Memory B cell (primary cell): ENCODE results near the gene FPGS.
A peak's percentile ranks its signal among the peaks of the same experiment; 100 is the strongest.

Experiments used
- ATAC-seq: fragments of 150-1000 bp; cut with Tn5 transposase; 2 replicates; pipeline ENCODE4 v1.10.0; 2021; ENCODE audit warnings: low read depth, mild to moderate bottlenecking, moderate library complexity
- DNase-seq, 2 donors: peaks; one replicate each; pipeline ENCODE4 v3.0.0; 2022; ENCODE audit warnings: low spot score in 2 of 2
- H3K27ac Mint-ChIP-seq: one replicate; pipeline ENCODE4 v1.8.0; 2022; ENCODE audit warnings: mild to moderate bottlenecking, moderate library complexity, mixed read lengths
- H3K27me3 Mint-ChIP-seq: one replicate; pipeline ENCODE4 v1.8.0; 2022; ENCODE audit warnings: mixed read lengths
- H3K36me3 Mint-ChIP-seq: one replicate; pipeline ENCODE4 v1.8.0; 2022; ENCODE audit warnings: mild to moderate bottlenecking, mixed read lengths
- H3K4me1 Mint-ChIP-seq: one replicate; pipeline ENCODE4 v1.8.0; 2022; ENCODE audit warnings: mixed read lengths
- H3K4me3 Mint-ChIP-seq: one replicate; pipeline ENCODE4 v1.8.0; 2022; ENCODE audit warnings: mild to moderate bottlenecking, moderate library complexity, mixed read lengths
- H3K9me3 Mint-ChIP-seq: one replicate; pipeline ENCODE4 v1.8.0; 2022; ENCODE audit warnings: mixed read lengths

FPGS gene

DNA sequence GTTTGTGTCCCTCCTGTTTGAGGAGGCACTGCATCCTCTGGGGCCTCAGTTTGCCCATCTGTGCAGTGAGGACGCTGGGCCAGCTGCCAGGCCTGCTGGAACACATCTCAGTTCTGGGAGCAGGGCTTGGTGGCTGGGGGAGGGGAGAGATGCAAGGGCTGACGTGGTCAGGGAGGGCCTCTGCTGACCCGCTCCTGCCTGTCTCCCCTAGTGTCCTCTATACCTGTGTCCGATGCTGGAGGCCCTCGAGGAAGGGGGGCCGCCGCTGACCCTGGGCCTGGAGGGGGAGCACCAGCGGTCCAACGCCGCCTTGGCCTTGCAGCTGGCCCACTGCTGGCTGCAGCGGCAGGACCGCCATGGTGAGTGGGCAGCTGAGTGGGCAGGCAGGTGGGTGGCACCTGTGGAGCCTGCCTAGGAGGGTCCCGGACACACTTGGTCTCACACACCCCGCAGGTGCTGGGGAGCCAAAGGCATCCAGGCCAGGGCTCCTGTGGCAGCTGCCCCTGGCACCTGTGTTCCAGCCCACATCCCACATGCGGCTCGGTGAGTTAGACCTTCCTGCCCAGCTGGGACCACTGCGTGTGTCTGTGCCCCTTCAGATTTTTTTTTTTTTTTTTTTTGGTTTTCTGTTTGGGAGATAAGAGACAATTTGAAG lies 5.8 kb downstream of the FPGS start:
- no peak overlapping the region for H3K27ac Mint-ChIP-seq

DNA sequence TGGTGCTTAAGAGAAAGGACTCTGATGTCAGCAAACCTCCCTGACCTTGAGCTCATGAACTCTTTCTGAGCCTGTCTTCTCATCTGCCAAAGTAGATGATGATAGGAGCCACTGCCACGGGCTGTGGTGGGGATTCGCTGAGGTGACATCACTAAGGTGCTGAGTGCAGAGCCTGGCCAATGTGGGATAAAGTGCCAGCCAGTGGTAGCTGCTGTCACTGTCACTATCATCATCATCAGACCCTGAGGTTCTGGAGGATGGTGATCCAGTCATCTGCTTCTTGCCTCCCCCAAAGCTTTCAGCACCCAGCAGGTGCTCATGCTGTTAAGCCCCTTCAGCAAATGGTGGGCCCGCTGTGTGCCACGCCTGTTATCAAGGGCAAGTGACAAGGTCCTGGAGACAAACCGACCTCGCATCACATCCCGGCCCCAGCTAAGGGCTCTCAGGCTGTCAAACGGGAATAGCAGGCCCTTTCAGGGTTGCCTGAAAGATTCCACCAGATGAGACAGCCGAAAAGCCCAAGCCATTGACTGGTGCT lies 6.4 kb downstream of the FPGS start:
- DNase-seq (no peak), ATAC-seq (no peak)
- peaks cover 7% of the 10 kb centered on the region for H3K36me3 Mint-ChIP-seq
- no peak overlapping the region for H3K27ac Mint-ChIP-seq
- H3K4me3 Mint-ChIP-seq, result no peak overlapping the region
- peaks cover 2% of the 10 kb centered on the region for H3K4me1 Mint-ChIP-seq
- no peaks in the 10 kb centered on the region for H3K27me3 Mint-ChIP-seq
- no peaks in the 10 kb centered on the region for H3K9me3 Mint-ChIP-seq

More for the DNA sequence above, 5.8 kb downstream of the FPGS start:
- peaks cover 7% of the 10 kb centered on the region for H3K36me3 Mint-ChIP-seq
- no peaks in the 10 kb centered on the region for H3K9me3 Mint-ChIP-seq
- H3K4me1 Mint-ChIP-seq, result peaks cover 6% of the 10 kb centered on the region
- H3K27me3 Mint-ChIP-seq, result no peaks in the 10 kb centered on the region
- ATAC-seq, result no peak
- DNase-seq, result no peak
- H3K4me3 Mint-ChIP-seq, result no peak overlapping the region

DNA sequence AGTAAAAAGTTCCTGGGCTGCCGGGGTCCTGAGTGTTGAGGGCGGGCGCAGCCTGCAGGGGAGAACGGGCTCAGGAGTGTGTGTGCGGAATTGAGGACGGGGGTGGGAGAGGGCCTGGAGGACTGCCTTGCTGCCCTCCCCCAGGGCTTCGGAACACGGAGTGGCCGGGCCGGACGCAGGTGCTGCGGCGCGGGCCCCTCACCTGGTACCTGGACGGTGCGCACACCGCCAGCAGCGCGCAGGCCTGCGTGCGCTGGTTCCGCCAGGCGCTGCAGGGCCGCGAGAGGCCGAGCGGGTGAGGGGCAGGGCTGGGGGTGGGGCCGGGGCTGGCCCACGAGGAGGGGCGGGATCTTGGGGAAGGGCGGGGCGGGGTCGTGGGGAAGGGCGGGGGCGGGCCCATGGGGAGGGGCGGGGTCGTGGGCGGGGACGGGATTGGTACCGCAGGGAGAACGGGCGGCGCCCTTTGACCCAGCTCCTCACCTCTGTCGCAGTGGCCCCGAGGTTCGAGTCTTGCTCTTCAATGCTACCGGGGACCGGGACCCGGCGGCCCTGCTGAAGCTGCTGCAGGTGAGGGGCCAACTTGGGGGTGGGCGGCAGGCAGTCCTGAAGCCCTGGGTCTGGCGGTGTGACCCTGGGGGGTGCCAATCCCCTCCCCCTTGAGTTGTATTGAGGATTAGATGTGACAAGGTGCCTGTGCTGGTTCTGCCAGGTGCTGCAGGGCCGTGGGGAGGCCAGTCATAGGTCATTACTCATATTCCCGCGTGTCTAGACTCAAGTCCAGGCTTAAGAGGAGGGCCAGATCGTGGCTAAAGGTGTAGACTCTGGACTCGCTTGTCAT lies 7.1 kb downstream of the FPGS start:
- no peak overlapping the region for H3K4me3 Mint-ChIP-seq
- ATAC-seq, result peak; percentile 63
- peaks cover 2% of the 10 kb centered on the region for H3K4me1 Mint-ChIP-seq
- no peaks in the 10 kb centered on the region for H3K9me3 Mint-ChIP-seq
- H3K27ac Mint-ChIP-seq, result no peak overlapping the region
- no peak for DNase-seq
- H3K27me3 Mint-ChIP-seq, result no peaks in the 10 kb centered on the region
- H3K36me3 Mint-ChIP-seq, result peaks cover 11% of the 10 kb centered on the region

DNA sequence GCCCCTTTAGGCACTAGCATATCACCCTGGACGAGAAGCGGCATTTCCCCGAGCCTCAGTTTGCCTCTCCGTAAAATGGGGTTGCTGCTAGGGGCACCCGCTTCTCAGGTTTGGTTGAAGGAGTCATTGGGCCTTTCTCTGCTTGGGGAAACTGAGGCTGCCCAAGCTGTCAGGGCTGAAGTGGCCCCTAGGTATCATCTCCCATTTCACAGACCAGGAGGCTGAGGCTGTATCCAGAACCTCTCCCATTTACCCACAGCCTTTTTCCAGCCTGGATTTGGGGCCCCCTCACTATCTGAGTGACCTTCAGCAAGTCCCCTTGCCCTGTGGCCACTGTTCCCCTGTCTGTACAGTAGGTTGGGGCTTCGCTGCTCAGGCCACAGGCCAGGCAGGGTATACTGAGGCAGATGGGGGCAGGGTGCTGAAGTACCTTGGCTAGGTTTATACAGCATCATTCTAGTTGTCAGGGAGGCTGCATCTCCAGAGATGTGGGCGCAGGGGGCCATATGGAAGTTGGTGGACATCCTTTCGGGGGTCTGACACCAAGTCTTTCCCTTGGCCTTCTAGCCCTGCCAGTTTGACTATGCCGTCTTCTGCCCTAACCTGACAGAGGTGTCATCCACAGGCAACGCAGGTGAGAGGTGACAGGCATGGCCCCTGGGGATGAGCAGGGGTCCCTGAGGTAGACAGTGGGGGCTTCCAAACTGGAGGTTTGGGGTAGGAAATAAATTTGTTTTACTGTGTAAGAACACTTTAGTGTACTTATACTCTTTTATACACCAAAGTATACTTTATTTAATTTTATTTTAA lies 7.9 kb downstream of the FPGS start:
- Mint-ChIP-seq H3K27ac (no peak overlapping the region), H3K36me3 (peaks cover 11% of the 10 kb centered on the region)
- no peak for DNase-seq

DNA sequence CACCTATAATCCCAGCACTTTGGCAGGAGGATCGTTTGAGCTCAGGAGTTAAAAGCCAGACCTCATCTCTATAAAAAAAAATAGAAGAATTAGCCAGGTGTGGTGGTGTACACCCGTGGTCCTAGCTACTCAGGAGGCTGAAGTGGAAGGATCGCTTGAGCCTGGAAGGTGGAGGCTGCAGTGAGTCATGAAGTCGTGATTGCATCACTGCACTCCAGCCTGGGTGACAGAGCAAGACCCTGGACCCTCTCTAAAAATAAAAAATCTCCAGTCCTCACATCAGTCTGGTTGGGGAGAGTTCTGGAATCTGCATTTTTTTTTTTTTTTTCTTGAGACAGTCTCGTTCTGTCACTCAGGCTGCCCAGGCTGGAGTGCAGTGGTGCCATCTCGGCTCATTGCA lies 9.3 kb downstream of the FPGS start:
- Mint-ChIP-seq H3K4me3 (no peak overlapping the region), H3K27ac (no peak overlapping the region), H3K27me3 (no peaks in the 10 kb centered on the region), H3K4me1 (no peaks in the 10 kb centered on the region), H3K9me3 (no peaks in the 10 kb centered on the region), H3K36me3 (peaks cover 6% of the 10 kb centered on the region)
- no peak for DNase-seq
- no peak for ATAC-seq

More for the DNA sequence above, 7.9 kb downstream of the FPGS start:
- peaks cover 2% of the 10 kb centered on the region for H3K4me1 Mint-ChIP-seq
- H3K4me3 Mint-ChIP-seq, result no peak overlapping the region
- H3K27me3 Mint-ChIP-seq, result no peaks in the 10 kb centered on the region
- H3K9me3 Mint-ChIP-seq, result no peaks in the 10 kb centered on the region
- ATAC-seq, result no peak

DNA sequence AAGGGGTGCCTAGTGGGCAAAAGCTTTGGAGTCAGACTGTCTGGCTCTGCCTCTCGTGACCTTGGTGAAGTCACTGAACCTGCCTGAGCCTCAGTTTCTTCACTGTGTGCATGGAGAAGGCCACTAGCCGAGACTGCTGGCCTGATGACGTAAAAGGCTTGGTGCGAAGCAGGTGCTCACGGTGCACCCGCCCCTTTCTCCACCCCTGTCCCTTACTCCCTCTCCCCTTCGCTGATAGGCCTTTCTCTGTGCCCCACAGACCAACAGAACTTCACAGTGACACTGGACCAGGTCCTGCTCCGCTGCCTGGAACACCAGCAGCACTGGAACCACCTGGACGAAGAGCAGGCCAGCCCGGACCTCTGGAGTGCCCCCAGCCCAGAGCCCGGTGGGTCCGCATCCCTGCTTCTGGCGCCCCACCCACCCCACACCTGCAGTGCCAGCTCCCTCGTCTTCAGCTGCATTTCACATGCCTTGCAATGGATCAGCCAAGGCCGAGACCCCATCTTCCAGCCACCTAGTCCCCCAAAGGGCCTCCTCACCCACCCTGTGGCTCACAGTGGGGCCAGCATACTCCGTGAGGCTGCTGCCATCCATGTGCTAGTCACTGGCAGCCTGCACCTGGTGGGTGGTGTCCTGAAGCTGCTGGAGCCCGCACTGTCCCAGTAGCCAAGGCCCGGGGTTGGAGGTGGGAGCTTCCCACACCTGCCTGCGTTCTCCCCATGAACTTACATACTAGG lies 10.4 kb downstream of the FPGS start:
- H3K27me3 Mint-ChIP-seq, result no peaks in the 10 kb centered on the region
- H3K9me3 Mint-ChIP-seq, result no peaks in the 10 kb centered on the region
- peaks cover 9% of the 10 kb centered on the region for H3K36me3 Mint-ChIP-seq

DNA sequence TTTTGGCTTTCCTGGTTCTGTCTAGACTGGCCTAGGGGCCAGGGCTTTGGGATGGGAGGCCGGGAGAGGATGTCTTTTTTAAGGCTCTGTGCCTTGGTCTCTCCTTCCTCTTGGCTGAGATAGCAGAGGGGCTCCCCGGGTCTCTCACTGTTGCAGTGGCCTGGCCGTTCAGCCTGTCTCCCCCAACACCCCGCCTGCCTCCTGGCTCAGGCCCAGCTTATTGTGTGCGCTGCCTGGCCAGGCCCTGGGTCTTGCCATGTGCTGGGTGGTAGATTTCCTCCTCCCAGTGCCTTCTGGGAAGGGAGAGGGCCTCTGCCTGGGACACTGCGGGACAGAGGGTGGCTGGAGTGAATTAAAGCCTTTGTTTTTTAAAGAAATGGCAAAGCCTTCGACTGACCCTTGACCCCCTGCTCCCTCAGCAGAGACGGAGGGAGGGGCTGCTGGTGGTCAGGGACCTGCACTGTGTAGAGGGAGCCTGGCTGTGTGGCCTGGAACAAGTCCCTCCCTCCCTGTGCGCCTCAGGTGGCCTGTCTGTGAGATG lies 11.1 kb downstream of the FPGS start:
- Mint-ChIP-seq H3K27ac (no peak overlapping the region), H3K27me3 (no peaks in the 10 kb centered on the region), H3K4me3 (no peak overlapping the region), H3K9me3 (no peaks in the 10 kb centered on the region), H3K36me3 (peaks cover 11% of the 10 kb centered on the region), H3K4me1 (no peaks in the 10 kb centered on the region)
- no peak for DNase-seq
- no peak for ATAC-seq

More for the DNA sequence above, 10.4 kb downstream of the FPGS start:
- no peak overlapping the region for H3K4me3 Mint-ChIP-seq
- no peaks in the 10 kb centered on the region for H3K4me1 Mint-ChIP-seq
- ATAC-seq (no peak), DNase-seq (no peak)
- H3K27ac Mint-ChIP-seq, result no peak overlapping the region

DNA sequence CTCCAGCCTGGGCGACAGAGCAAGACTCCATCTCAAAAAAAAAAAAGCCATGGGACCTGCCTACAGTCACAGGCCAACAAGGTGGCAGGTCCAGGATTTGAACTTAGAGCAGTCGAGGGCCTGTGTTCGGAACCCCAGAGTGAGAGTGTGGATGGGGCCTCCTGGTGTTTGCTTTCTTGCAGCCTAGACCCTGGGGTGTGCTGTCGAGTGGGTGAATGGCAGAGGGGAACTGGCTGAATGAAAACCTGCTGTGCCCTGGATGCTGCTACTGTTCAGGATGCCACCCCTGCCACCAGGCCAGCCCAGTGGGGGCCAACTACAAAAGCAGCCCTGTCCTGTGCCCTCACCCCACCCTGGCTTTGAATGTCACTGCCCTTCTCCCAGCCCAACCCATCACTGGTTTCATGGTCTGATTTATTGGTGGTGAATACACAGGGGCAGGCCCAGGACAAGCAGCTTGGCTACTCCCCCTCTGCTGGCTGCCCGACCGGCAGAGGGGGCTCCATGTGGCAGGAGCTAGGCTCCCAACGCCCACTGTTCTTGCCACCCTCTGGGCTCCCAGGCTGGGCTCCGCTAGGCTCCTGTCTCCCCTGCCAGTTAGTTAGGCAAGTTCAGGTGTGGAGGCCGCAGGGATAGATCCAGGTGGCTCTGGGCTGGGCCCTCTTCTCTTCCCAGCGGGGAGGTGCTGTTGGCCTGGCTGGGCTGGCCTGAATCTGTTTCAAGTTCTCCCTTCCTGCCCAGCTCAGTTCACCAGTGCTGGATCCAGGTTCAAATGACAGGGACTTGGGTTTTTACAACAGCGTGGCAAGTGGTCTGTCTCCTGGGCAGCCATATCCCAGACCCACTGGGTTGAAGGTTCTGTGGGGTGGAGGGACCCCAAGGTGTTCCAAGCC lies 12.2 kb downstream of the FPGS start:
- H3K4me1 Mint-ChIP-seq, result no peaks in the 10 kb centered on the region
- H3K4me3 Mint-ChIP-seq, result no peak overlapping the region
- ATAC-seq, result no peak
- H3K9me3 Mint-ChIP-seq, result no peaks in the 10 kb centered on the region
- H3K27me3 Mint-ChIP-seq, result no peaks in the 10 kb centered on the region
- DNase-seq, result no peak
- no peak overlapping the region for H3K27ac Mint-ChIP-seq
- peaks cover 11% of the 10 kb centered on the region for H3K36me3 Mint-ChIP-seq

DNA sequence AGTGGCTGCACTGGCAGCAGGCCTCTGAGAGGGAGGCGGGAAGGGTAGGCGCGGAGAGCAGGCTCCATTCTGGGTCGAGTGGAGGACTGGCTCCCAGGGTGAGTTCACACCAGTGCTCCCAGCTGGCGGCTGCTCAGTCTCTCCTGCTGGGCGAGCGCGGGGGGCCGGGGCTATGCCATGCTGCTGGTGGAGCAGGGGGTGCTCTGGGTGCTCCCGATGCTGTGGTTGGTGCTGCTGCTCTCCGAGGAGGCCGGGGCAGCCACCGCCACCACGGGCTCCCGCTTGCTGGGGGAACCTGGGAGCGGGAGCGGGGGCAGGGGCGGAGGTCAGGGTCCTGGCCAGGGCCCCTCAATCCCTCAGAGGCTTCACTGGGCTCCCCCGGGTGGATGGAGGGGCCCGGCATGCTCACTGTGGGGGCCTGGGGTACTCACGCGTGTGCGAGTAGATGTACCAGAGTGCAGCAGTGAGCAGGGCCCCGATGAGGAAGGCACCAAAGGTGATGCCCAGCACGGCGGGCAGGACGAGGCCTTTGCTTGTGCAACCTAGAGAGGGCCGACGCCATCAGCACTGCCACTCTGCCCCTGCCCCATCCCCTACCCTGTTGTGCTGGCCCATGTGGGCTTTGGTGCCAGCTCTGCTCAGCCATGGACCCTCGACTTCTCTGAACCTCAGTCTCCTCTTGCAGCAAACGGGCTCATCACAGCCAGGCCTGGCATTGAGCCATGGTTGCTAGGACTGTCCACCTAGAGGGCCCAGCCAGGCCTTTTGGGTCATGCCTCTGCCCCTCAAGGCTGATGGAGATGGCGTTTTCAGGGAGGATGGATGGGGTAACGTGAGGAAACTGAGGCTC lies 13.1 kb downstream of the FPGS start:
- Mint-ChIP-seq H3K4me3 (no peak overlapping the region), H3K36me3 (peaks cover 11% of the 10 kb centered on the region), H3K9me3 (no peaks in the 10 kb centered on the region), H3K4me1 (no peaks in the 10 kb centered on the region), H3K27ac (no peak overlapping the region), H3K27me3 (no peaks in the 10 kb centered on the region)
- ATAC-seq, result no peak
- no peak for DNase-seq

DNA sequence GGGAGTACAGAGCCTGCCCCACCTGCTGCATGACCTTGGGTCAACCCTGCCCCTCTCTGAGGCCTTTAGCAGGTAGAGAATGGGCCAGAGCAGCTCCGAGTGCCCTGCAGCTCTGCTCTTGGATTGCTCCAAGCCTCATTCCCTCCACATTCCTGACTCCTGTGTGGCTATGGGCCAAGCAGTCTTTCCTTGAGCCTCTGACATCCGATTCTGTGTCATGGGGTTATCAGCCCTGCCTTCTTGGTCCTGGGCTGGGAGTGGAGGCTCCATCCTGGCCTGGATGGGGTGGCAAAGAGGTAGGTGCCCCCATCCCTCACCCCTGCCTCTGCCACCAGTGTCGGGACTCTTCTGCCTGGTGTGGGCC lies 13.7 kb downstream of the FPGS start:
- DNase-seq, result no peak
- Mint-ChIP-seq H3K4me3 (no peak overlapping the region), H3K27me3 (no peaks in the 10 kb centered on the region), H3K27ac (no peak overlapping the region), H3K9me3 (no peaks in the 10 kb centered on the region), H3K36me3 (peaks cover 13% of the 10 kb centered on the region), H3K4me1 (peaks cover 2% of the 10 kb centered on the region)
- no peak for ATAC-seq

DNA sequence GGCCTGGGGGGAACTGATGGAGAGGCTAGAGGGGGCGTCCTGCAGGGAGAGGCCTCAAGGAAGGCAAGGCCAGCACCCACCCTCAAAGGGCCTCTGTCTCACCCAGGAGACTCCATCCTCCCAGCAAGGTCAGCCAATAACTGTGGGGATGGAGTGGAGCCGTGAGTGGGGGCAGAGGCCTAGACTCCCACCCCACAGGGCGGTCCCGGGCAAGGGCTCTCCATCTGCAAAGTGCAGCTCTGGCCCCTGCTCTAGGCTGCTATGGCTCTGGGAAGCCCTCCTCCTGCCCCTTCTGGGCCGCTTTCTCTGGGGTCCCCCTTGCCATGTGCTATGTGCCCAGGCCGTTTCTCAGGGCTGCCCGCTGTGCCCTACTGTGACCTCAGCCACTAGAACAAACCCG lies 14.0 kb downstream of the FPGS start:
- Mint-ChIP-seq H3K27ac (no peak overlapping the region), H3K4me3 (no peak overlapping the region)
- DNase-seq, result no peak

DNA sequence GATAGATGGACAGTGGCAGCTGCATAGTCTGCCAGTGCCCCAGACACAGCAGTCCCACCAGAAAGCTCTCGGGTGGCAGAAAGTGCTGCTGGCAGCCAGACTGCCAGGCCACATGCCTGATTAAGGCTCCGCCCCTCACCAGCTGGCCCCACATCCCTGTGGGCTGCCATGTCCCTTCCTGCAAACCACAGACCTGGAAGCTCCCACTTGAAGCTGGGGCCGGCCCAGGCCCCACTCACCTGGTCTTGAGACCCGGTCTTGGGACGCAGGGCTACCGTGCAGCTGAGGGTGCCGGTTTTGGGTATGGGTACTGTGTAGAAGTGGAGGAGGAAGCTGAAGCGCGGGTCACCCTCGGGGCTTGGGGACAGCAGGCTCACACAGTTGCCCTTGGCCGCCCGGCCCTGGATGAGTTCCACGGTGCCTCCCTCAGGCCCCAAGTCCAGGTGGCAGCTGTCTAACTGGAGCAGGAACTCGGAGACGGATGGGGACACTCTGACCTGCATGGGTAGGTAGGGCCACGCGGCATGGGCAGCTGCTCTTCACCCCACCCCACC lies 15.3 kb downstream of the FPGS start:
- Mint-ChIP-seq H3K9me3 (no peaks in the 10 kb centered on the region), H3K4me3 (no peak overlapping the region), H3K27ac (no peak overlapping the region), H3K27me3 (no peaks in the 10 kb centered on the region), H3K36me3 (peaks cover 13% of the 10 kb centered on the region), H3K4me1 (peaks cover 2% of the 10 kb centered on the region)
- DNase-seq, result no peak
- ATAC-seq, result no peak

More for the DNA sequence above, 14.0 kb downstream of the FPGS start:
- Mint-ChIP-seq H3K9me3 (no peaks in the 10 kb centered on the region), H3K27me3 (no peaks in the 10 kb centered on the region), H3K4me1 (peaks cover 2% of the 10 kb centered on the region), H3K36me3 (peaks cover 13% of the 10 kb centered on the region)
- no peak for ATAC-seq
